Endometrial microvascular endothelial cells (primary cell): ENCODE results near the gene ITFG1. TPM values are rescaled to one million over a fixed set of nuclear protein-coding genes. Genes with fewer than 3 reads are reported as not detected.
"Not testable (repeated sequence)": the region's sequence is repeated elsewhere in the genome, so short reads cannot be mapped to it uniquely, and the experiment has no call there.

Experiments
- in situ Hi-C: cut with HindIII; loops from 2 replicates; pipeline ENCODE4 v1.10.0; 2017; ENCODE audit warnings: low sequenced_read_pairs, low pct_unique_long_range_greater_than_20kb; ENCODE audit errors: inconsistent ontology term
- total RNA-seq: library from RNA; depleted of rRNA; stranded (reverse); fragments of >200 nt; gene quantifications from one replicate; pipeline ENCODE4 v1.2.3, GENCODE V29; 2015; ENCODE audit errors: inconsistent ontology term

Gene ITFG1
- total RNA-seq, 1 donor from 2014 or later: 44.6 TPM

DNA sequence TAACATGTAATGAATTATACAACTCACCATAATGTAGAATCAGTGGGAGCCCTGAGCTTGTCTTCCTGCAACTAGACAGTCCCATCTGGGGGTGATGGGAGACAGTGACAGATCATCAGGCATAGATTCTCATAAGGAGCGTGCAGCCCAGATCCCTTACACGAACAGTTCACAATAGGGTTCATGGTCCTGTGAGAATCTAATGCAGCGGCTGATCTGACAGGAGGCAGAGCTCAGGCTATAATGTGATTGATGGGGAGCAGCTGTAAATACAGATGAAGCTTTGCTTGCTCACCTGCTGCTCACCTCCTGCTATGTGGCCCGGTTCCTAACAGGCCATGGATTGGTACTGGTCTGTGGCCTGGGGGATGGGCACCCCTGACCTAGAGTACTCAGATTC, 257.4 kb downstream of the ITFG1 start:
- in situ Hi-C loops: not testable (repeated sequence)

DNA sequence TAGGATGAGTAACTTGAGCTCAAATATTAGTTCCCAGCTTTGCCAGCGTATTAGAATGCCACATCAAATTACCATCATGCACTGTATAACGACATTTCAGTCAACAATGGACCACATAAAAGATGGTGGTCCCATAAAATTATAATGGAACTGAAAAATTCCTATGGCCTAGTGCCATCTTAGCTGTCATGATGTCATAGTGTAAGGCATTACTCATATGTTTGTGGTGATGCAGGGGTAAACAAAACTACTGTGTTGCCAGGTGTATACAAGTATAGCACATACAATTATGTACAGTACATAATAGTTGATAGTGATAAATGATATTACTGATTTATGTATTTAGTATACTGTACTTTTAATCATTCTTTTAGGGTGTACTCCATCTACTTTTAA, 262.7 kb downstream of the ITFG1 start:
- in situ Hi-C loops: no loop called here

DNA sequence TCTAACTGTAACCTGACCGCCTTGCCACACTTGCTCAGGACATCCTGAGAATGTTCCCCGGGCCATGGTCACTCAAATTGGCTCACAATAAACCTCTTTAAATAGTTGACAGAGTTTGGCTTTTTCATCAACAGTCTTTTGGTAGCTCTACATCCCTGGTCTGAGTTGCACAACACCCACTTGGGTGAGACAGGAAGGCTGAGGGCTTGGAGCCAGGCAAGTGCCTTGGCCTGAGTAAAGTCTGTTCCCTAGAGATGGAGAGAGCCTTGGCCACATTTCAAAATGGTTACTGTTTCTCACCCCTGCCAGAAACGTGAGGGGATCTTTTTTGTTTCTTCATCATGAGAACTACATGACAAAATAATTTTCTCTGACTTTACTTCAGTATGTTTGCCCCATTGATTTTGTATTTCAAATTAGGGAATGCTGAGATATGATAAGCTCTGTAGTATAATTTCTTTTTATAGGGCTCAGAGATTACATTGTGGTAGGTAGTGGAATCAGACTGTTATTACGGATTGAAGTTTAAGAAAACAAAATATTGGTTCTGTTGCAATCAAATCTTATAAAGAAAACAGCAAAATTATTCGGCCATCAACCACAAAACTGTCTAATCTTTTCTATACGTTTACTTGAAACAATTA, 263.2 kb downstream of the ITFG1 start:
- in situ Hi-C loops: no loop called here

DNA sequence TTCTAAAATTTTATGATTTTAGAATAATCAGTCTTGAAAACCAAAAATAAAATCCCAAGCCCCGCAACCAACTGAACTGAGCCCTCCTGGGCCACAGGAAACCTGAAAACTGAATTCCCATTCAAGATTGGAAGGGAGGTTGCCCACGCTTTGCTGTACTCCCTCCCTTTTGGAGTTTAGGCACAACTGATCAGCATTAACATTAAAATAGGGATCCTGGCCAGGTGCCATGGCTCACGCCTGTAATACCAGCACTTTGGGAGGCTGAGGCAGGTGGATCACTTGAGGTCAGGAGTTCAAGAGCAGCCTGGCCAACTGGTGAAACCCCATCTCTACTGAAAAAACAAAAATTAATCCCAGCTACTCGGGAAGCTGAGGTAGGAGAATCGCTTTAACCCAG, 264.4 kb downstream of the ITFG1 start:
- in situ Hi-C loops: no loop called here

DNA sequence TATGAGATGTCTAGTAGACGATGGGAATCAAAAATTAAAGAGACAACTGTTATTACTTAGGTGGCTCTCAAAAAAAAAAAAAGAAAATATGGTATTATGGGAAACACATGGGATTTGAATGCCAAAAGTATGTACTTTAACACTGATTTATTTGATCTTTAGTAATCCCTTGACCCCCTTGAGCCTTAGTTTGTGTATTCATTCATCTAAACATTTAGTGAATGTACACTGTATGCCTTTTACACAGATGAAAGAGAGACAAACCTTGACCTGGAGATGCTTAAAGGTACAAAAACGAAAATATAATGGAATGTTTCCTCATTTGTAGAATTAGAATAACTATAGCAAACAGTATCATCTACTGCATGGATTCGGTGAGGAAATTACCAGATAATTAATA, 278.5 kb downstream of the ITFG1 start:
- in situ Hi-C loops: no loop called here

DNA sequence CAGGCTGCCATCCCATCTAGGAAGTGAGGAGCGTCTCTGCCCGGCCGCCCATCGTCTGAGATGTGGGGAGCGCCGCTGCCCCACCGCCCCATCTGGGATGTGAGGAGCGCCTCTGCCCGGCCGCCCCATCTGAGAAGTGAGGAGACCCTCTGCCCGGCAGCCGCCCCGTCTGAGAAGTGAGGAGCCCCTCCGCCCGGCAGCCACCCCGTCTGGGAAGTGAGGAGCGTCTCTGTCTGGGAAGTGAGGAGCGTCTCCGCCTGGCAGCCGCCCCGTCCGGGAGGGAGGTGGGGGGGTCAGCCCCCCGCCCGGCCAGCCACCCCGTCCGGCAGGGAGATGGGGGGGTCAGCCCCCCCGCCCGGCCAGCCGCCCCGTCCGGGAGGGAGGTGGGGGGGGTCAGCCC, 279.8 kb downstream of the ITFG1 start:
- in situ Hi-C loops: not testable (repeated sequence)

DNA sequence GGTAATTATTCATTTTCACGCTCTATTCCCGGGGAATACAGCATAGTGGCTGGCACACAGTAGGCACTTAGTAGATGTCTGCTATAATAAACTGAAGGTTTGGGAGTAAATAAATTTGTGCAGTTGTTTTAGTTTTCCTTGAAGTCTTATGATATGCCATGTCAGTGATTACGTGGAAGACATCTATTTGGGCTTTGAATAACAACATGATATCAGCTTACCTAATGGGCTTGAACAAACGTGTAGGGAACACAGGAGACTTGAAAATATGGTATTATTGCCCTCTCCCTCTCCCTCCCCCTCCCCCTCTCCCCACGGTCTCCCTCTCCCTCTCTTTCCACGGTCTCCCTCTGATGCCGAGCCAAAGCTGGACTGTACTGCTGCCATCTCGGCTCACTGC, 280.8 kb downstream of the ITFG1 start:
- in situ Hi-C loops: no loop called here

DNA sequence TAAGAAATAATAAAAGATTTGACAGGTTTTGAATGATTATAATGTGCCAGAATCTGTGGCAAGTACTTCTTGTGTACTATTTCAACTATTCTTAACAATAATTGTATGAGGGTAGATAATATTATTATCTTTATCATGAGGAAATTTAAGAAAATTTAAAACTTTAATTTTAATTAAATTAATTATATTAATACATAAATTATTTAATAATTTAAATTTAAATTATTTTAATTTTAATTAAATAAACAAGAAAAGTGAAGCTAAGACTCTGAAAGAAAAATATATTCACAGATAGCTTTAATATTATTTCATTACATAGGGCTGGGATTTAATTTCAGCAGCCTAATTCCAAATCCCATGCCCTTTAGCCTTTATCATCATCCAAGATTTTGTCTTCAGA, 285.7 kb downstream of the ITFG1 start:
- in situ Hi-C loops: no loop called here

DNA sequence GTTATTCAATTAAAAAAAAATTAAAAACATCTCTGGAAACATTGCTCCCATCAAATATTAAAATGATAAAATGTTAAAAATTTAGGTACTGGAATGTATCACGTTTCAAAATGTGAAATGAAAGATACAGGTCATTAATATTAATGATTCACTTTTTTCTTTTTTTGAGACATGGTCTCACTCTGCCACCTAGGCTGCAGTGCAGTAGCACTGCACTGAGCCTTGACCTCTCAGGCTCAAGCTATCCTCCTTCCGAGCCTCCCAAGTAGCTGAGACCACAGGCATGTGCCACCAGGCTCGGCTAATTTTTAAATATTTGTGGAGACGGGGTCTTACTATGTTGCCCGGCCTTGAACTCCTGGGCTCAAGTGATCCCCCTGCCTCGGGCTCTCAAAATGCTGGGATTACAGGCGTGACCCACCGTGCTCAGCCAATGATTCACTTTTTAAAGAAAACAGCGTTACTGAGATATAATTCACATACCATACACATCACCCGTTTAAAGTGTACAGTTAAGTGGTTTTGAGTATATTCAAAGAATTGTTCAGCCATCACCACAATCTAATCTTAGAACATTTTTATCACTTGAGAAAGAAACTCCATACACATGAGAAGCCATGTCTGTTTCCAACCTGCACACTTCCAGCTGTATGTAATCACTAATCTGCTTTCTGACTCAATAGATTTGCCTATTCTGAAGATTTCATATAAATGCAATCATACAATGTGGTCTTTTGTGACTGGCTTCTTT, 298.0 kb downstream of the ITFG1 start:
- in situ Hi-C loops: no loop called here

DNA sequence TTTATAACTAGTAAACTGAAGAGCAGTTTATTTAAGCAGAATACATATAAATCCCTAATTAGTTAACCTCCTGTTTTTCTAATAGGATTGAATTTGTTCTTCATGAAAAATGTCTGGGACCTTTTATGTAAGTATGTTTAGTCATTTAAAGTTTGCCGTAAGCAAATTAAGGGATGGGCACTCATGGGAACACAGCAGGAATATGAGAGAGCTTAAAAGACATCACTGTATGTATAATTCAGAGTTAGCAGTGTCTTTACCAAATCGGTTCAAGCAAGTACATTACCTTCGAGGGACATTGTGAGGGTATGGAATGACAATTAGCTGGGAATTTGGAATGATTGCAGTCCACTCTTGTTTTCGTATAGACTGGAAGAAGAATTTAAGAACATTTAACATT, 299.4 kb downstream of the ITFG1 start:
- in situ Hi-C loops: no loop called here

DNA sequence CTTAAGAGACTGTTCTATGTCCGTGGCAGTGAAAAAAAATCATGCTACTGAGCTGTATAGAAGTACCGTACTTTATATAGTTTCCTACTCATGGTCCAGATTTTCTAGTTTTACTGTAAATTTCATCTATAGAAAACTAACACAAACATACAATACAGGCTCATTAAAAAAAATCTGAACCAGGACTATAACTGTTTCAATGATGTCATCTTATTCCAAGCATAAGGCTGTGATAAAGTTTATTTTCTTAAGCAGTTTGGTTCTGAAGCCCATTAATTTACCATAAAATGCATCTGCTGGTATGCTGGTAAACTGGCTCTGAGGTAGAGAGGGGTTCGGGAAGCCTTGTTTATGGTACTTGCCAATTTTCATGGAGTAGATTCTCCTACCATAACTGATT, 300.4 kb downstream of the ITFG1 start:
- in situ Hi-C loops: no loop called here

DNA sequence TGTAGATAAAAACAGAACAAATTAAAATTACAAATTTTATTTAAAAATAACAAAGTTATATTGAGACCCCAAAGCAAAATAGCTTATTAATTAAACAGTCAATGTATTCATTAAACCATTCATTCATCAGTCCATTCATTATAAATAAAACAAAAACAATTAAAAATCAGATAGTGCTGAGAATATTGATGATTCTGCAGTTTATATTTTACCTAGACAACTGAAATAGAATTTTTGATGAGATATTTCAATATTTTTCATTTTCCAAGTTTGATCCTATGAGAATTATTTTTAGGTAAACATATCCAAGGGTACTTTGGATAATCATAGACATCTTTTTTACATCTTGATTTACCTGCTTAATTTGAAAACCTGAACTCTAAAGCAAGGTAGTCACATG, 301.9 kb downstream of the ITFG1 start:
- in situ Hi-C loops: no loop called here

DNA sequence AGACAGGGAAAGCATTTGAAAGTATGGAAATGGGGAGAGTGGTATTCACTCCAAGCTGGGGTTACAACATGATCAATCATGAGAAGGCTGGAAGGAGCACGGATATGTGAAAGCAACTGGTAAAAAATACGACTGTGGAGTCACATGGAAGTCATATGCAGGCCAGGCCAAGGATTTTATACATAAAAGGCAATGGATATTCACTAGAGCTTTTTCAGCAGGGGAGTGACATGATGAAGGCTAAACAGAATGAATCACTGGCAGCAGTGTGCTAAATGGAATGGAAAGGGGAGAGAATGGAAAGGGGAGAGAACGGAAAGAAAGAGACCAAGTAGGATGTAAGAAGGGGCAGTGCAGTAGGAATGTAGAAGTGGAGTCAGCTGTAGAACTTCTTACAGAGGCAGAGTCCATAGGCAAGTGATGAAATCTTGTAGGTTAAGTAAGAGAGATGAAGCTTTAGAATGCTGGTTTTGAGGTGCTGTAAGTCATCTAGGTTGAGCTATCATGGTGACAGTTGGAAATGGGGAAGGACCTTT, 304.1 kb downstream of the ITFG1 start:
- in situ Hi-C loops: no loop called here

DNA sequence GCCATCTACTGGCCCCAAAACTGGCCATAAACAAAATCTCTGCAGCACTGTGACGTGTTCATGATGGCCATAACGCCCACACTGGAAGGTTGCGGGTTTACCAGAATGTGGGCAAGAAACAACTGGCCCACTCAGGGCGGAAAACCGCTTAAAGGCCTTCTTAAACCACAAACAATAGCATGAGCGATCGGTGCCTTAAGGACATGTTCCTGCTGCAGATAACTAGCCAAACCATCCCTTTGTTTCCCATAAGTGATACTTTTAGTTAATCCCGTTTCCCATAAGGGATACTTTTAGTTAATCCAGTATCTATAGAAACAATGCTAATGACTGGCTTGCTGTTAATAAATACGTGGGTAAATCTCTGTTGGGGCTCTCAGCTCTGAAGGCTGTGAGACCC, 308.4 kb downstream of the ITFG1 start:
- in situ Hi-C loops: not testable (repeated sequence)

DNA sequence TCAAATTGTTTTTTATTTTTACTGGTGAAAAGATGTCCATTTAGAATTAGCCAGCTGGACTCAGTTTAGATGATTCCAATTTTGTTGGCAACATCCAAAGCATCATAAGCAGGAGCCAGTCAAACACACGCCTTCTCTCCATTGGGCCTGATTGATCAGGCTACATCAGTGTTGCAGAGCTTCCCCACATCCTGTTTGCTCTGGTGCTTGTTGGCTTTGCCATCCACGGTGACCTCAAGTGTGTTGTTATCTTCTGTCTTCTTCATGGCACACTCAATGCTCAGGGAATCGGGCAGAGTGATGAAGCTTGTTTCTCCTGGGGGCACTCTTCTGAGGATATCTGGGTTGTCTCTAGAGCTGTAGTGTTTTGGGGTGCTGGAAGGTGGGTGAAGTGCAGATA, 310.8 kb downstream of the ITFG1 start:
- in situ Hi-C loops: no loop called here

DNA sequence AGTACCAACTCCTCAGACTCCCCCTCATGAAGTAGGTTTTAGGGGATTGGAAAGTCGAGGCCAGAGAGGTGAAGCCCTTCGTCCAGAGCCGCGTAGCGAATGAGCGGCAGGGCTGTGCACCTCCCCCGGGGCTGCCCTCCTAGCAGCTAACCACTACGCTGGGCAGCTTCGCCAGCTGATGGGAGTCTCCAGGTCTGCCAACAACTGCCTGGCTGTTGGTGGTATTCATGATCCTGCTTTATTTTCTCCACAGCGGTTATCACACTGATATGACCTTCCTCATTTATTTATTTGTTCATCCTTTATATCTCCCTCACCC, 316.3 kb downstream of the ITFG1 start:
- in situ Hi-C loops: no loop called here

DNA sequence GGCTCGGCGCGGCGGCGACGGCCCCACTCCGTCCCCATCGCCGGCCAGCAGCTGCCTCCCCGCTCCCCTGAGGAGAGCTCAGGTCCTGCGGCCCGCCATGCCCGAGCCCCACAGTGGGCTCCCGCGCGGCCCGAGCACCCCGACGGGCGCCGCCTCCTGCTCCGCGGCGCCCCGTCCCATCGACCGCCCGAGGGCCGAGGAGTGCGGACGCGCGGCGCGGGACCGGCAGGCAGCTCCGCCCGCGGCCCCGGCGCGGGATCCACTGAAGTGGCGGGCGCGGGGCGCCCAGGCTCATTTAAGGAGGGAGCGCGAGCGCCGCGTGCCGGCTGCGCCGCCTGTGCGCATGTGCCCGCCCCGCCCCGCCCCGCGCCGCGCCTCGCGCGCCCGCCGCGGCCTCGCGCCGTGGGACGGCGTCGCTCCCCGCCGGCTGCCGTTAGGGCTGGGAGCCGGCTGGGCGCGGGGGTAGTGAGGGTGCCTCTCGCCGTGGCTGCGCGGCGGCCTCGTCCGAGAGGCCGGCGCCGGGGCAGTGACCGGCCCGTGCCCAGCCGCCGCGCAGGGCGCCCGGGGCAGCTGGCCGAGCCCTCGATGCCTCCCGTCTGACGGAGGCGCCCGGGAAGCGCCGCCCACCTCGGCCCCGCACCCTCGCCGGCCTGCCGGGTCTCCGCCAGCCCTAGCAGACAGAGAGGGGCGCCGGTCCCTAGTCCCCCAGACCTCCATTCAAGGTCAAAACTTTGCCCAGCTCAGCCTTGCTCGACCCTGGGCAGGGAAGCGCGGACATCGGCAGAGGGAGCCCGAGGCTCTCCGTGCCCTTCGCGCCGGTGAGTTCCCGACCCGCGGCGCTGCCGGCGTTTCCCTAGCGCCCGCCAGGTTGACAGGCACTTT, 316.9 kb downstream of the ITFG1 start, which contains the start of gene NETO2:
TSS of gene NETO2 (minus strand) at position 269 of the 882 bp plus-strand sequence. CDS start 333 bp downstream, outside the sequence.
- in situ Hi-C loops: no loop called here

DNA sequence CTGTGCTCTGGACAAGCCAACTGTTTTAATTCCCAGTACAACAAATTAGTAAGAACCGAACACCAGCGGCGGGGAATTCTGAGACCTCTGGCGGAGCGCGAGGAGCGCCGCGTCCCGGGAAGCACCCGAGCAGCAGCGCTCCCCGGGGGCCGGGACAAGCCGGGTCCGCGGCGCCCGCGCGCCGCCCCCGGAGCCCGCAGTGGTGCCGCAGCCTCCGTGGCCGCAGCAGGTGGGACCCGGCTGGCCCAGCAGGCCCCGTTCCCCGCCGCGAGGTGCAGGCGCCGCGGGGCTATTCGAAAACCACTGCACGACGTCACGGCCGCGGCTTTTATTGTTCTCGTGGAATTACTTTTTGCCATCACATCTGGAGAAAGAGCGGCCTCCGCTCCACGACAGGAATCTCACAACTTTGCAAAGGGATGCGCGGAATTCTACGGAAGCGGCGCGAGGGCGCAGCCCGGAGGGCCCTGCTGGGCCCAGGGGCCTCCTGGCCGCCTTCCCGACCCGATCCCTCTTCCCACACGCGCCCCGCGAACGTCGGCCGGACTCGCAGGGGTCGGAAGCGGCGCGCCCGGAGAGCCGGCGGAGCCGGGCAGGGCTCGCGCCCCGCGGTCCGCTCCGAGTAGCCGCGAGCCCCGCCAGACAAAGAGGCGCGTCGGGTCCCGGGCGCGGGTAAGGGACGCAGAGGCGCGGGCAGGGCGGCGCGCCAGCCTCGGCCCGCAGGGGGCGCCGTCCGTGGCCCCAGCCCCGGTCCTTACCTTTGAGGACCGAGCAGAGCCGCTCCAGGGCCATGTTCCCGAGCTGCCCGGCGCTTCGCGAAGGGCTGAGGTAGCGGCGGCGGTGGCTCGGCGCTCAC, 317.8 kb downstream of the ITFG1 start:
- in situ Hi-C loops: no loop called here

DNA sequence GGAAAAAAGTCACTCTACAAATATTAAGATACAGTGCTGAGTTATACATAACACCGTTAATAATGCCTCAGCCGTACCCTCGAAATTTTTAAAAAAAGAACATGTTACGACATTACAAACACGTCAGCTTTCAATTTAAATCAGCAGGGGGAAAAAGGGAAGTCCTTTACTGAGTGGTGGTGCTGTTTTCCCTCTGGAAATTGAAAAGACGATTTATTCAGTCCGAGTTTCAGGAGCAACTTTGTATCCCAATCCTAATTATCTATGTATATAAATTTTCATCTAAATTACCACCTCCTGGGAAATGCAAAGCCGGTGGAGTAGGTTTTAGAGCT, 318.4 kb downstream of the ITFG1 start:
- in situ Hi-C loops: no loop called here
